ENCODE measurements around the gene MS4A10. TPM values are rescaled to one million over a fixed set of nuclear protein-coding genes. Genes with fewer than 3 reads are reported as not detected.

The MS4A10 gene
- total RNA-seq (not detected), polyA plus RNA-seq (not detected)

DNA sequence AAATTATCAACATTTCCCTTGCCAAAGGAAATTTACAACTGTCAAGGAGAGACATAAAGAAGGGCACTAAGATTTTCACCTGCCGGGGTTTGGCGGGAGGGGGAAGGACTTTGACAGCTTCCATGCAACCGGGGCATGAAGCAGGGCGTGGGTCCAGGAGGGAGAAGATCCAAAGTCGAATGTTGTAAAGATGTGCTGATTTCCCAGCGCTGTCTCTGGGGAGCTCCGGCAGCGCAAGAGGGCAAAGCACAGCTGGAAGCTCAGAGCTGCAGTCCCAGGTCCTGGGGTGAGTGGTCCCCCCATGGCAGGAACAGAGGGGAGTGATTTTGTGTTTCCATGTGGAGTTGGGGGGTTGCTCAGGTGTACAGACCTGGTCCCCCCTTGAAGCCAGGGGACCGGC, at the start of gene MS4A10:
Gene MS4A10 (plus strand): TSS at position 198 of the 400 bp plus-strand sequence. CDS start 5,003 bp downstream, outside the sequence.
- Histone ChIP-seq H3K36me3 (no peaks in the 10 kb centered on the region), H3K9me3 (no peaks in the 10 kb centered on the region), H3K4me3 (no peak within 1 kb of the TSS), H3K27me3 (no peaks in the 10 kb centered on the region), H3K27ac (no peak within 1 kb of the TSS), H3K4me1 (peaks cover 0 to 15% (median 13%) of the 10 kb centered on the region in 4 donors)
- WGBS, 2 donors, result 24 to 58% methylated on average over 9 of the region's 9 CpGs
- intact Hi-C loops (cut with DNase I), result no loop called here
- no peak for DNase-seq
- TF ChIP-seq POLR2AphosphoS5 (IDR thresholded peaks at IDR 0.05), result no peak
- no peak for TF ChIP-seq EP300 (IDR thresholded peaks at IDR 0.05)
- TF ChIP-seq, protein P1, sequence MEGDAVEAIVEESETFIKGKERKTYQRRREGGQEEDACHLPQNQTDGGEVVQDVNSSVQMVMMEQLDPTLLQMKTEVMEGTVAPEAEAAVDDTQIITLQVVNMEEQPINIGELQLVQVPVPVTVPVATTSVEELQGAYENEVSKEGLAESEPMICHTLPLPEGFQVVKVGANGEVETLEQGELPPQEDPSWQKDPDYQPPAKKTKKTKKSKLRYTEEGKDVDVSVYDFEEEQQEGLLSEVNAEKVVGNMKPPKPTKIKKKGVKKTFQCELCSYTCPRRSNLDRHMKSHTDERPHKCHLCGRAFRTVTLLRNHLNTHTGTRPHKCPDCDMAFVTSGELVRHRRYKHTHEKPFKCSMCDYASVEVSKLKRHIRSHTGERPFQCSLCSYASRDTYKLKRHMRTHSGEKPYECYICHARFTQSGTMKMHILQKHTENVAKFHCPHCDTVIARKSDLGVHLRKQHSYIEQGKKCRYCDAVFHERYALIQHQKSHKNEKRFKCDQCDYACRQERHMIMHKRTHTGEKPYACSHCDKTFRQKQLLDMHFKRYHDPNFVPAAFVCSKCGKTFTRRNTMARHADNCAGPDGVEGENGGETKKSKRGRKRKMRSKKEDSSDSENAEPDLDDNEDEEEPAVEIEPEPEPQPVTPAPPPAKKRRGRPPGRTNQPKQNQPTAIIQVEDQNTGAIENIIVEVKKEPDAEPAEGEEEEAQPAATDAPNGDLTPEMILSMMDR (IDR thresholded peaks at IDR 0.05), result no peak
- TF ChIP-seq POLR2A (IDR thresholded peaks at IDR 0.05), result no peak

DNA sequence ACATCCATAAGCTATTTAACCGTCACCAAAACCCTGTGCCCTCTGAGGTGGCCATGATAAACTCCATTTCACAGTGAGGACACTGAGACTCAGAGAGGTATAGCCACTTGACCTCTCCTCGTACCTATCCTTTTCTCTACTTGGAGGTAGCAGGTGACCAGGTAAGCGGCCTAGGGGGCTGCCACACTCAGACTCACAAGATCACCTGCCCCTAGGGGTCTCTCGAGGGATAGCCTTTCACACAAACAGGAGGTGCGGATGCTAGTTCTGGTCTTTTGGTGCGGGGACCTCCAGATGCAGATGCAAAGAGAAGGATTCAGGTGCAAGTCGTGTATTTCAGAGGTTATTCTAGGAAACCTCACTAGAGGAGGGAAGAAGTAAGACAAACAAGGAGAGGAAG, 46.0 kb upstream of the MS4A10 start:
- Histone ChIP-seq H3K9me3 (no peaks in the 10 kb centered on the region), H3K4me3 (no peak overlapping the region), H3K4me1 (no peaks in the 10 kb centered on the region), H3K27me3 (no peaks in the 10 kb centered on the region), H3K27ac (no peak overlapping the region), H3K36me3 (no peaks in the 10 kb centered on the region)
- DNase-seq, result no peak
- TF ChIP-seq POLR2AphosphoS5 (IDR thresholded peaks at IDR 0.05) (no peak), EP300 (IDR thresholded peaks at IDR 0.05) (no peak), POLR2A (IDR thresholded peaks at IDR 0.05) (no peak)
- TF ChIP-seq, protein P1 (IDR thresholded peaks at IDR 0.05), result no peak
- intact Hi-C loops (cut with DNase I), result no loop called here
- 81 to 88% methylated on average over 7 of the region's 7 CpGs for WGBS, 2 donors

DNA sequence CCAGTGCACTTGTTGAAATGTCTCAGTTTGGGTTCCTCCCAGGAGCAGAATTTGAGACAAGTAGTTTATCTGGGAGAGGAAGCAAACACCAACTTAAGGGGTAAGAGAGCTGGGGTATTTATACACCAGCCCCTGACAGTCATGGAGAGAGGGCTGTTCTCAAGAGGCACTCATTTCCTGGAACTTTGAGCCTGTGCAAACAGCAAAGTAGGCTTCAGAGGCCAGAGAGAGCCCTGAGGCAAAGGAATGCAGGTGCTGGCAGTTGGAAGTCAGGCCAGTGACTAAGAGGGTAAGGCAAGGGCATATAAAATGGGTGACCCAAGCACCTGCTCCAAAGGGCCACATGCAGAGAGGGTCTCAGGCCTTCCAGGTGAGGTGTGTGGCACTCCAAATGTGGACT, 44.6 kb upstream of the MS4A10 start:
- H3K27me3 ChIP-seq, result no peaks in the 10 kb centered on the region
- H3K27ac ChIP-seq, result no peak overlapping the region
- no peaks in the 10 kb centered on the region for H3K36me3 ChIP-seq
- DNase-seq, result no peak
- H3K9me3 ChIP-seq, result no peaks in the 10 kb centered on the region
- H3K4me1 ChIP-seq, result no peaks in the 10 kb centered on the region
- no peak for TF ChIP-seq EP300 (IDR thresholded peaks at IDR 0.05)
- TF ChIP-seq, protein P1 (IDR thresholded peaks at IDR 0.05), result no peak
- no peak overlapping the region for H3K4me3 ChIP-seq
- intact Hi-C loops (cut with DNase I), result no loop called here

DNA sequence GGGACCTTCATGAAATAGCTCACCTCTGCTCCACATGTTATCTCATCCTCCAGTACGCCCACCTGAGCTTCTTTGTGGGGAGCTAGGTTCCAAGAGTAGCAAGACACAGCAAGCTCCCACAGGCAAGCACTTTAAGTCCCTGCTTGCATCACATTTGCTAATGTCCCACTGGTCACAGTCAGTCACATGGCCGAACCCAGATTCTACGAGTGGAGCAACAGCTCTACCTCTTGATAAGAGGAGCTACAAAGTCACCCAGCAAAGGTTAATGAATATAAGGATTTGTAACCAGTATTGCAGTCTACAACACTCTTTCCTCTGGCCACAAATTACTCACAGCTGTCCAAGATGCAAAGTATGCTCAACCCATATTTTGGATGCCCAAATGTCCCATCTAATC, 43.7 kb upstream of the MS4A10 start:
- no peaks in the 10 kb centered on the region for H3K4me1 ChIP-seq
- H3K27me3 ChIP-seq, result no peaks in the 10 kb centered on the region
- WGBS, 2 donors, result 92 to 94% methylated on average over 3 of the region's 3 CpGs
- no peaks in the 10 kb centered on the region for H3K9me3 ChIP-seq
- no peak overlapping the region for H3K4me3 ChIP-seq
- no peak for DNase-seq
- TF ChIP-seq POLR2A (IDR thresholded peaks at IDR 0.05) (no peak), POLR2AphosphoS5 (IDR thresholded peaks at IDR 0.05) (no peak), EP300 (IDR thresholded peaks at IDR 0.05) (no peak)
- TF ChIP-seq, protein P1 (IDR thresholded peaks at IDR 0.05), result no peak
- H3K36me3 ChIP-seq, result no peaks in the 10 kb centered on the region
- intact Hi-C loops (cut with DNase I), result no loop called here
- no peak overlapping the region for H3K27ac ChIP-seq

DNA sequence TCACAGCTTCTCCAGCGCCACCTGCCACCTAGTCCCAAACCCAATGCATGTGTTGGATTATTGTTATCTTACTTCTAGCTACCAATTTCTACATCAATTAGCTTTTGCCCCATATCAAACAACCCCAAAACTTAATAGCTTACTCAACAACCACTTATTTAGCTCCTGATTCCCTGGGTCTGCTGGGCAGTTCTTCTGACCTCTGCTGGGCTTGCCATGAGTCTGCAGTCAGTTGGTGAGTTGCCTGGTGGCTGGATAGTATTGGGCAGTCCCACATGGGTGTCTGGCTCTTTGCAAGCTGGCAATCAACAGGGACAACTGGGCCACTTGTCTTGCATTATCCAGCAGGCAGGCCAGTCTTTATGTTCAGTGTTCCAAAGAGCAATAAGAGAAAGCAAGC, 42.1 kb upstream of the MS4A10 start:
- Histone ChIP-seq H3K27me3 (no peaks in the 10 kb centered on the region), H3K36me3 (no peaks in the 10 kb centered on the region), H3K4me1 (no peaks in the 10 kb centered on the region), H3K4me3 (no peak overlapping the region), H3K9me3 (no peaks in the 10 kb centered on the region), H3K27ac (no peak overlapping the region)
- intact Hi-C loops (cut with DNase I), result no loop called here
- no peak for TF ChIP-seq POLR2A (IDR thresholded peaks at IDR 0.05)
- TF ChIP-seq, protein P1 (IDR thresholded peaks at IDR 0.05), result no peak
- TF ChIP-seq POLR2AphosphoS5 (IDR thresholded peaks at IDR 0.05), result no peak
- no peak for TF ChIP-seq EP300 (IDR thresholded peaks at IDR 0.05)
- no peak for DNase-seq
- WGBS, 2 donors, result 82 to 83% methylated on average over 1 of the region's 1 CpG

Measured in sigmoid colon (tissue), 7 donors.